Measurements from ENCODE around the gene SEPTIN5.
"Not testable (repeated sequence)": the region's sequence is repeated elsewhere in the genome, so short reads cannot be mapped to it uniquely, and the experiment has no call there.

Gene SEPTIN5

DNA sequence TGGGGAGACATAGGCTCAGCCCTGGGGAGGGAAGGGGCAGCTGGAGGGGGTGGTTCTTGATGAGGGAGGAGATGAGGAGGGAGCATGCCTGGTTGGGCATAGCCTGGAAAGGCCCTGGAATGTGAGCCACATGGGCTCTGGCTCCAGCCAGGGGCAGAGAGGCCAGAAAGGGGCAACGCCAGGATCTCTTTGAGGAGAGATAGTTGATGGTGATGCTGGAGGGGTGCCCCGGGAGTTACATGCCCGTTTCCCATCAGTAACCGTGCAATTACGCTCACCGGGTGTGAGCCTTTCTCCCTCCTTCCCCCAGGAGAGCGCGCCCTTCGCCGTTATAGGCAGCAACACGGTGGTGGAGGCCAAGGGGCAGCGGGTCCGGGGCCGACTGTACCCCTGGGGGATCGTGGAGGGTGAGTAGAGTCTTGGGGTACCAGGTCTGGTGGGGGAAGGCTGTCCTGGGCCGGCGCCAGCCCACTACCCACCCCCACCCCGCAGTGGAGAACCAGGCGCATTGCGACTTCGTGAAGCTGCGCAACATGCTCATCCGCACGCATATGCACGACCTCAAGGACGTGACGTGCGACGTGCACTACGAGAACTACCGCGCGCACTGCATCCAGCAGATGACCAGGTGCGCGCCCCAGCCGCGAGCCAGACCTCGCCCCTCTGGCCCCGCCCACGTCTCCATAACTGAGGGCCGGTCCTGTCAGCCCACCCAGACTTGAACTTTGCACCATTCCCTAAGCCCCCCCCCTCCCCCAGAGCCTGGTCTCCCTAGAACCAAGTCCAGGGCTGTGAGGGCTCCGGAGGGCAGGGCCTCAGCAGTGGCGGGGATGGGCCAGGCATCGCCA, 7.3 kb downstream of the SEPTIN5 start:
- FAIRE-seq, result no peak

DNA sequence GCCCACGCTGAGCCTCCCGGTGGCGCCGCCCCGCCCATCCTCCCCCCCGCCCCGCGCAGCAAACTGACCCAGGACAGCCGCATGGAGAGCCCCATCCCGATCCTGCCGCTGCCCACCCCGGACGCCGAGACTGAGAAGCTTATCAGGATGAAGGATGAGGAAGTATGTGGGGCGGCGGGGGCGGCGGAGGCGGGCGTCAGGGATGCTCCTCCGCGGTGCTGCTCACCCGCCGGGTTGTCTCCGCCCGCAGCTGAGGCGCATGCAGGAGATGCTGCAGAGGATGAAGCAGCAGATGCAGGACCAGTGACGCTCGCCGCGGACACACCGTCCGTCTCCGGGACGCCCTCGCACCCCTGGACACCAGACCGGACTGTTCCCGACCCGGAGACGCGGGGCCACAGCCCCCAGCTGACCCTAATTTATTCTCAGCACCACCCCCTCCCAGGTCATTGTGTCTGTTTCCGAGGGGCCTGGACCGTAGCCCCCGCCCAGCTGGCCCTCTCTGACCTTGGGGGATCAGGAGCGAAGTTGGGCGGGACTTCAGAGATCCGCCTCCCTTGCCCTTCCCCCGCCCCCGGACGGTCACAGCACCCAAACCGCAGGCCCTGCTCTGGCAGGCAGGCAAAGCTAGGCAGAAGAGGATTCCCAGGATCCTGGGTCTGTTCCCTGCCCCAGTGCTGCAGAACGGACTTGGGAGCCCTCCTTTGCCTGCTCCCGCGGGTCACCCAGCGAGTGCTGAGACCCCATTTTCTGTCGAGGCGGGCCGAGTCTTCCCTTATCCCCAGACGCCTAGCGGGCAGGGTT, 8.1 kb downstream of the SEPTIN5 start:
- no peak for FAIRE-seq

DNA sequence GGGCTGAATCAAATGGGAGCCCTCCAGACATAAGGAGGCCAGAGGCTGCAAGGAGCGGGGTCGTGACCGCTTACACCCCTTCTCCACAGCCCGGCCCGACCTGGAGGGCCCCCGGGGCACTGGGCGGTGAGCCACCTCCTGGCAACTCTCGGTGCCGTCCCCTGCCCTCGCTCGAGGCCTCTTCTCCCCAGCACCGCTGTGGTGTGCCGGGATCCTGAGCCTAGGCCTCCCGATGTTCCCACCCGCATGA, 8.6 kb downstream of the SEPTIN5 start:
- FAIRE-seq, result no peak

DNA sequence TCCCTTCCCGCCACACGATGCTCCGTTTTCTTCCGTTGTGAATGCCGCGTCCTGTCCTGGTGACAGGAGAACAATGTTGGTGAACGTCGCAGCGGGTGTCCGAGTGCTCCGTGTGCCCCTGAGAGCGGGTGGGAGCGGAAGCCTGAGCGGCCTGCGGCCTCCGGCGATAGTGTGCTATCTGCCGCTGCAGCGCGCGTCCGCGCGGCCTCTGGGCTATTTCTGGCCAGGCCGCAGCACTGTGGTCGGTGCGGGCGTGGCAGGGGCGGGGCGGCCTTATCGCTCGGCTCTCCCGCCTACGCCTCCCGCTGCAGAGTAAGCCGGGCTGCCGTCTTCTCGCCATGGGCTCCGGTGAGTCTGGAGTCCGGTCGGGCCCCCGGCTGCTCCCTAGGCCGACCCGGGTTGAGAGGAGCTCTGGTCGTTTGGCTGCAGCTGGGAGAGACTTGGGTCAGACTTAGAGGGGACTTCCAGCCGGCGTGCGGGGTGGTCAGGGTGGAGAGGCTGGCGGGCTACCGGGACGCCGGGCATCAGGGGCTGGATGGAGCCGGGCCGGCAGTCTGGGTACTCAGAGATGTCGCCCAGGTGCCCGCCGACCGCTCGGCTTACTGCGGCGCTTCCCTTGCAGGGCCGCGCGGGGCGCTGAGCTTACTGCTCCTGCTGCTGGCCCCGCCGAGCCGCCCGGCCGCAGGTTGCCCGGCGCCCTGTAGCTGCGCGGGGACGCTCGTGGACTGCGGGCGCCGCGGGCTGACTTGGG, 9.1 kb downstream of the SEPTIN5 start, which contains the start of gene GP1BB:
Gene GP1BB (plus strand): TSS at position 308 of the 751 bp plus-strand sequence. CDS start 31 bp downstream, at position 339.
- FAIRE-seq, result no peak

DNA sequence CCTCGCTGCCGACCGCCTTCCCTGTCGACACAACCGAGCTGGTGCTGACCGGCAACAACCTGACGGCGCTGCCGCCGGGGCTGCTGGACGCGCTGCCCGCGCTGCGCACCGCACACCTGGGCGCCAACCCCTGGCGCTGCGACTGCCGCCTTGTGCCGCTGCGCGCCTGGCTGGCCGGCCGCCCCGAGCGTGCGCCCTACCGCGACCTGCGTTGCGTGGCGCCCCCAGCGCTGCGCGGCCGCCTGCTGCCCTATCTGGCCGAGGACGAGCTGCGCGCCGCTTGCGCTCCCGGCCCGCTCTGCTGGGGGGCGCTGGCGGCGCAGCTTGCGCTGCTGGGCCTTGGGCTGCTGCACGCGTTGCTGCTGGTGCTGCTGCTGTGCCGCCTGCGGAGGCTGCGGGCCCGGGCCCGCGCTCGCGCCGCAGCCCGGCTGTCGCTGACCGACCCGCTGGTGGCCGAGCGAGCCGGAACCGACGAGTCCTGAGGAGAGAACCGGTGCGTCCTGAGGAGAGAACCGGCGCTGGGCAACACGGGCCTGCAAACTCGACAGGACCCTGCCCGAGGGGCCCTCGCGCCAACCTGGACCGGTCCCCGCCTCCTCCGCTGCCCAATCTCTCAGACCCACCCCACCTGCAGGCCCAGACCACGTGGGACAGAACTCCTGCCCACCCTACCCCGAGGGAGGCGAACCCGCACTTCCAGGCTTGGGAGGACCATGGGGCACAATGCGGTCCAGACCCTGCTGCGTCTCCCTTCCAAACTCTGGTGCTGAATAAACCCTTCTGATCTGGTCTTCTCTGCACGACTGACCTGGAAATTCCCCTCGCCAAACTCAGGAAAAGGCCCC, 9.9 kb downstream of the SEPTIN5 start:
- no peak for FAIRE-seq

DNA sequence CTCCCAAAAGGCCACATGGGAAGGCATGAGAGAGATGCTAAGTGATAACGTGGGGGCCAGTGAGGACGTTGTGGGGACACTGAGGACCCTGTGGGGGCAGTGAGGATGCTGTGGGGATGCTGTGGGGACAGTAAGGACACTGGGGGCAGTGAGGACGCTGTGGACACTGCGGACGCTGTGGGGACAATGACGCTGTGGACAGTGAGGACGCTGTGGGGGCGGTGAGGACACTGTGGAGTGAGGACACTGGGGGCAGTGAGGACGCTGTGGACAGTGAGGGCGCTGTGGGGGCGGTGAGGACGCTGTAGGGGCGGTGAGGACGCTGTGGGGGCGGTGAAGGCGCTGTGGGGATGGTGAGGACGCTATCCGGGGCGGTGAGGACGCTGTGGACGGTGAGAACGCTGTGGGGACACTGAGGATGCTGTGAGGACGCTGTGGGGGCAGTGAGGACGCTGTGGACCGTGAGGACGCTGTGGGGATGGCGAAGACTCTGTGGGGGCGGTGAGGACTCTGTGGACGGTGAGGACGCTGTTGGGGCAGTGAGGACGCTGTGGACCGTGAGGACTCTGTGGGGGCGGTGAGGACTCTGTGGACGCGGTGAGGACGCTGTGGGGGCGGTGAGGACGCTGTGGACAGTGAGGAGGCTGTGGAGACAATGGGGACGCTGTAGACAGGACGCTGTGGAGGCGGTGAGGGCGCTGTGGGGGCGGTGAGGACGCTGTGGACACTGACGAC, 10.8 kb downstream of the SEPTIN5 start:
- FAIRE-seq, result no peak

DNA sequence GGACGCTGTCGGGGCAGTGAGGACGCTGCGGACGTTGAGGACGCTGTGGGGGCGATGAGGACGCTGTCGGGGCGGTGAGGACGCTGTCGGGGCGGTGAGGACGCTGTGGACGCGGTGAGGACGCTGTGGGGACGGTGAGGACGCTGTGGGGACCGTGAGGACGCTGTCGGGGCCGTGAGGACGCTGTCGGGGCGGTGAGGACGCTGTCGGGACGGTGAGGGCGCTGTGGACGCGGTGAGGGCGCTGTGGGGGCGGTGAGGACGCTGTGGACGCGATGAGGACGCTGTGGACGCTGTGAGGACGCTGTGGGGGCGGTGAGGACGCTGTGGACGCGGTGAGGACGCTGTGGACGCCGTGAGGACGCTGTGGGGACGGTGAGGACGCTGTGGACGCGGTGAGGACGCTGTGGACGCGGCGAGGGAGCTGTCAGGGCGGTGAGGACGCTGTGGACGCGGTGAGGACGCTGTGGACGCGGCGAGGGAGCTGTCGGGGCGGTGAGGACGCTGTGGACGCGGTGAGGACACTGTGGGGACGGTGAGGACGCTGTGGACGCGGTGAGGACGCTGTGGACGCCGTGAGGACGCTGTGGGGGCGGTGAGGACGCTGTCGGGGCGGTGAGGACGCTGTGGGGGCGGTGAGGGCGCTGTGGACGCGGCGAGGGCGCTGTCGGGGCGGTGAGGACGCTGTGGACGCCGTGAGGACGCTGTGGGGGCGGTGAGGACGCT, 11.9 kb downstream of the SEPTIN5 start:
- FAIRE-seq, result not testable (repeated sequence)

DNA sequence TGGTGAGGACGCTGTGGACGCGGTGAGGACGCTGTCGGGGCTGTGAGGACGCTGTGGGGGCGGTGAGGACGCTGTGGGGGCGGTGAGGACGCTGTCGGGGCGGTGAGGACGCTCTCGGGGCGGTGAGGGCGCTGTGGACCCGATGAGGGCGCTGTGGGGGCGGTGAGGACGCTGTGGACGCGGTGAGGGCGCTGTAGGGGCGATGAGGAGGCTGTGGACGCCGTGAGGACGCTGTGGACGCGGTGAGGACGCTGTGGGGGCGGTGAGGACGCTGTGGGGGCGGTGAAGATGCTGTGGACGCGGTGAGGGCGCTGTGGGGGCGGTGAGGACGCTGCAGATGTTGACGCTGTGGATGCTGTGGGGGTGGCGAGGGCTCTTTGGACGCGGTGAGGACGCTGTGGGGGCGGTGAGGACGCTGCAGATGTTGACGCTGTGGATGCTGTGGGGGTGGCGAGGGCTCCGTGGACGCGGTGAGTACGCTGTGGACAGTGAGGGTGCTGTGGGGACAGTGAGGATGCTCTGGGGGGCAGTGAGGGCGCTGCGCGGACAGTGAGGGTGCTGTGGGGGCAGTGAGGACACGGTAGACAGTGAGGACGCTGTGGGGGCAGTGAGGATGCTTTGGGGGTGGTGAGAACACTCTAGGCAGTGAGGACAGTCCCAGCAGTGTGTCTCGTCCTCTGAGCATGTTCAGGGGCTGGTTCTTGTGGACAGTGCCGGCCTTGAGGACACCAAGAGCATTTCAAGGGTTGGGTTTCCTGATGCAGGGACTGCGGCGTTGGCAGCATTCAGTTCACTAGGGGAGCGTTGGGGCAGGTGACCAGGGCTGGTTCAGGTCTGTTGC, 13.2 kb downstream of the SEPTIN5 start:
- no peak for FAIRE-seq

DNA sequence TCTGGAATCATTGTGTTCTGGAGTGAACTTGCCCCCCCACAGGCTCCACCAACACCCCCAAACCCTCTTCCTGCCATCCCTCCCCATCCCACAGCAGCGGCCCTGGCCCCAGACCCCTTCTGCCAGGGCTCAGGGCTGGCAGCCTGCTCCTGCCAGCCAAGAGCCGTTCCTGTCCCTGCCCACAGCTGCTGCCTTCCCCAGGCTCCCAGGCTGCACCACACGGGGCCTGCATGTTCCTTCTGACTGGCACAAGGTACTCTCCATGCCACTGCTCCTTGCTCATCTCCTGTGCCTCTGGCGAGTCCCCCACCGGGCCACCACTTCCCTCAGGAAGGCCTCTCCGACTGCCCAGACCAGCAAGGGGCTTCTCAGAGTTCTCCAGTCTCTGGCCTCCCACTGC, 14.0 kb downstream of the SEPTIN5 start:
- FAIRE-seq, result no peak

DNA sequence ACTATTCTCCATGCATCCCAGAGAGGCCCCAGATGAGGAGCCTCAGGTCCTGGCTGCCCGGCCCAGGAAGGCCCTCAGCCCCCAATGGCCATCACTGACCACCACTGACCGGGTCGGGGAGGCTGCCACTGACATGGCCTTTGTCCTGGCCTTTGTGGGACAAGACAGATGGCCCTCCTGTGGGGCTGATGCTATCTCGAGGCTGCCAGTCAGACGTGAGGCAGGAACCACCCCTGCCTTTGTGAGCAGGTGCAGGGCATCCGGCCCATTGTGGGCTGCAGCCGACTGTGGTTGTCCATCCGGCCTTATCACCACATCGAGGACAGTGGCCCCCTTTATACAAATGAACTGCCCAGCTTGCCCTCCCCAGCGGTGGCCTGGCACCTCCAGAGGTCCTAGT, 14.5 kb downstream of the SEPTIN5 start:
- no peak for FAIRE-seq

DNA sequence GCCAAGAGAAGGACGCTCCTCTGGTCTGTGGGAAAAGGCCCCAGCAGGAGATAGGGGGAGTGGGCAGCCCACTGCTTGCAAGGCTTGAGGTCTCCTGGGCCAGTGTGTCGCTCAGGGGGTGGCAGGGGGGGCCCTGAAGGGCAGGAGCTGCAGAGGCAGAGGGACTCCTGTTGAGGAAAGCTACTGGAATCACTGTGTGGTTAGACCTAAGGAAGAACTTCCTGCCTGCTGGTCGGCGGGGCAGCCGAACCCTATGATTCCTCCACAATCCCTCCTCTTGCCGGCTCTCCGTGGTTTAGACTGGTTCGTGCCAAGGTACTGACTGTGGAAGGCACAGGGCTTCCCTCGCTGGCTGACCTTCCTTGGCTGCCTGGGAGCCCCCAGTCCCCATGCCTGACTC, 15.2 kb downstream of the SEPTIN5 start:
- no peak for FAIRE-seq

DNA sequence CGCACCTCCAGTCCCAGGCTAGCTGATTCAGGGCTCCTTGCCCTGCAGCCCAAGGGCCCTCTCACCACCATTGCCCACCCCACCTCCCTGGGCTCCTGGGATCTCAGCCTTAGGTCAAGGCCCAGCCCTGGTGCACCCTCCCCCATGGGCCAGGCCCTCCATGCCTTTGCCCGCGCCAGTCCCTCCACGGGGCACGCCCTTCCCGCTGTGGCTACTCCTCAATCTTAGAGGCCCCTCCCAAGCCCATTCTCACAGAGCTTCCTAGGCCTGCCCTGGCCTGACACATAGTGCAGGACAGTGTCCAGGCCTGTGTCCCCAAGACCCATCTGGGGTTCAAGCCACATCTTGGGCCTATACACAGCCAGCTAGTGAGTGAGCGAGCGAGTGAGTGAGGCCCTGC, 15.9 kb downstream of the SEPTIN5 start:
- no peak for FAIRE-seq

DNA sequence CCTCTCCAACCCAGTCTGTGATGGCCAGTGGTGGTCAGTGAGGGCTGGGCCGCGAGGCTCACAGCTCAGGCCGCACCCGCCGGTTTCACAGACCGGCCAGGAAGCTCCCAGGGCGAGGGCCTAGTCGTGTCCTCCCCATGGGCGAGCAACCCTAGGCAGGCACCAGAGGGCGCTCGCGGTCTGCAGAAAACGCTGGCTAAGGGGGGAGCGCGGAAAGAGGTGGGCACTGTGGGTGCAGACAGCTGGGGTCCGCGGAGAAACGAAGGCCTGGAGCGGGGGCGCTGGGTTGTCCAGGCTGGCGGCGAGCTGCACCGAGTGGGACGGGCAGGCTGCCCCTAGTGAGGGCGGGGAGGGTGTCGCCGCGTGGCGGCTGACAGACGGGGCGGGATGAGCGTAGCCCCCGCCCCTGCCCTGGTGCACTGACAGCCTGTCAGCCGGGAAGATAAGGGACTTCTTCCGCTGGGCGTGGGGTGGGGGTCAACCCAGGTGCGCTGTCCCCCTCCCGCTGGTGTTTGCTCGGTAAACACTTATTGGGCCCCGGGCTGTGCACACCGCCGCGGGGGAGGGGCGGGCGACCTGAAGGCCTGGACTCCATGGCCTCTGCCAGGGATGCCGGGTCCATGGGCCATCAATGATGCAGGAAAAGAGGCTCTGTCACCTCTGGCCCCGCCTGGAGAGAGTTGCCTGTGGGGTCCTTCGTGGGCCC, 16.5 kb downstream of the SEPTIN5 start:
- FAIRE-seq, result no peak

DNA sequence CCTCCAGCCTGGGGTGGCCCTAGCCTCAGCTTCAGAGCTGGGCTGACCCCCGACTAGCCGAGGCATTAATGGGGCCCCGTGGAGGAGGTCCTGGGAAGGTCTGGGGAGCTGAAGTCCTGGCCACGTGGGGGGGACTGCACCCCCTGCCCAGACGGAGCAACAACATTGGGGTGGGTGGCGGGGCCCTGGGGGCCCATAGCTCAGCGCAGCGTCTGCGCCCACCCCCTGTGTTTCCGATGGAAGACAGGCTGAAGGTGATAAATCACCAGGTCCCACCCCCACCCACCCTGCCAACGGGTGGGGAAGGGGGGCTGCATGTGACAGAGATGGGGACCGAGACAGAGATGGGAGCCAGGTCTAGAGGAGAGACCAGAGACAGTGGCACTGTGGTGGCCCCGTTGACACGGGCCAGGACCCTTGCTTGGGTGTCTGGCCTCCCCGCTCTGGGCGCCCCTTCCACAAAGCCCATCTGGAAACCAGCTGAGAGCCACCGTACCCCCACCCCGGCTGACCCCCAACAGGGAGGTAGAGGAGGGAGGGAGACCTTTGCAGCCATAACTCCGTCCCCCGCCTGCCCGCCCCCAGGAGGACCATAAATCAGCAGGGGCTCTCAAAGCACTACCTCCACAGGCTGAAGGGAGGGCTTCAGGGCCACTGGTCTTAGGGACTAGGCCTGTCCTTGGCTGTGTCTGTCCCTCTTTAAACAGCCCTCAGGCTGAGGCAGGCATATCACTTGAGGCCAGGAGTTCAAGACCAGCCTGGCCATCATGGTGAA, 17.2 kb downstream of the SEPTIN5 start:
- no peak for FAIRE-seq

DNA sequence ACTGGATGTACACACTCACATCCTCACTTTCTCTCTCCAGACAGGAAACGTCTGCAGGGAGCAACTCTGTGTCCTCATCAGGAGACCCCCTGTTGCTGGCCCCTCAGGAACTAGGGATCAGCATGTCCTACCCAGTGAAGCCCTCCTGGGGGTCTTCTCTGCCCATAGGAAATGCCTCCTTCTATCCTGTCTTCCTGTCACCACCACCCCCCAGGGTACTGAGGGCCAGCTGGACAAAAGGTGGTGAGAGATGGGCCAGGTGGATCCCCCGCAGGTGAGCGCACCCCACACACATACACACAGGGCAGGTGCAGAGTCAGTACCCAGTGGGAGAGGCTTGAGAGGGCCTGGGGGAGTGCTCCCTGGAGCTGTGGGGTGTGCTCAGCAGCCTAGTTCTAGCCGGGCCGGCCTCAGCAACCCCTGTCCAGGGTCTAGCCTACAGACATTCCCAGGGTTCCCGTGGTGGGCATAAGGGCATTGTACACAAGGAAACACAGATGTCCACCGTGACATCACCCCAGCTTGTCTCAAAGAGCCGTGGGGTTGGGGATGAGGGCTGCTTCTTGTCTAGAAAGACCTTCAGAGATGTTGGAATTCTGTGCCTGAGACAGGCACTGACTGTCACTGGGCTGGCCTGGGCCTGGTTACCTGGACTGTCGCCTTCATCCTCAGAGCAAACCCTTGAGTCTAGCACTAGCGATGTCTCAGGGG, 18.3 kb downstream of the SEPTIN5 start:
- FAIRE-seq, result no peak

DNA sequence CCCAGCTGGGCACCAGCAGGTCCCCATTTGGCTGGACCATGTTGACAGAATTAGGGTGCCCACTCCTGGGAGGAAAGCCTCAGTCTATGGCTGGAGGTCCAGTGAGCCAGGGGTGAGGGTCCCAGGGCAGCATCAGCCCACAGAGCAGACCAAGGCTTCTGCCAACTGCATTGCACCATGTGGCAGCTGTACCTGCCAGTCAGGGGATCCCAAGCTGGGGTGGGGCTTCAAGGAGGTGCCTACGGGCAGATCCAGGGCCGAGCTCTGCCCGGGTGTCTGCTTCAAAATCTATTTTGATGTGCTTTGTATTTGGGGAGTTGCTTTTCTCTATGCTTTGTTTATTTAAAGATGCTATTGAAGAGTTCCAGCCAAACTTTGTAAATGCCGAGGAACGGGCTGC, 19.5 kb downstream of the SEPTIN5 start:
- FAIRE-seq, result no peak

DNA sequence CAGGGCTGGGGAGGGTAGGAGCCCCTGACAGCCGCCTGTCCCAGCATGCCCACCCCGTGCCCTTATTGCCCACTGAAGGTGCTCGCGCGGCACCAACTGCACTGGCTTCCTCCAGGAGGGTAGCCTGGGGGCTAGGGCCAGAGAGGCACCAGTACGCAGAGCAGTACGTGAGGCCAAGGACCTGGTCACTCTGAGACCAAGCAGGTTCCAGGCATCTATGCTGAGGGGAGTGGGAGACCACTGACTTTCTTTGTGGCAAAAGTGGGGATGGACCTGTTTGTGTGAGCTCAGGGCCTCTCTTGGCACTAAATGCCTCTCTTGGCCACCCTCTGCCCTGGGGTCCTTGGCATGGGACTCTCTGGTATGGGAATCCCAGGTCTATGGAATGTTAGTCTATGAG, 19.9 kb downstream of the SEPTIN5 start:
- FAIRE-seq, result no peak

DNA sequence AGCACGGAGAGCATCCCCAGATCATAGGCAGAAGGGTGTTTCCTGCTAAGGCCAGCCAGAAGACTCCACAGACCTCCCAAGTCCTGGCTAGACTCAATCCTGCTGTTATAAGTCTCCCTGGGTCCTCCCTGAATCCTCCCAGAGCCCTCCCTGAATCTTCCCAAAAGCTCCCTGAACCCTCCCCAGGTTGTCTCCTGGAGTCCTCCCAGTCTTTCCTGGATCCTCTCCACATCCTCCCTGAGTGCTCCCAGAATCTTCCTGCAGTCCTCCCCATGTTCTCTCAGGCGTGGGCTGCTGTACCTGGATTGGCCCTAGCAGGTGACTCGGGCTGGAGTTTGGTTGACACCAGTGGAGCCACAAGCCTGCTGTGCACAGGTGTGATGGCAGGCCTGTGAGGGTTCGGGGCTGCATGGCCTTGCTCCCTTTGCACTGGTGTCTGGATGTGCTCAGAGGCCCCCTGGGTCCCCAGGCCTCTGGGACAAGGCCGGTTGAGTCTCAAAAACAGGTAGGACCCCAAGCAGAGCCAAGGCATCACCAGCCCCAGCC, 20.6 kb downstream of the SEPTIN5 start:
- no peak for FAIRE-seq

Measured in A204.1 (cell line).